ENCODE measurements around the gene DMAC2. TPM values are rescaled to one million over a fixed set of nuclear protein-coding genes. Genes with fewer than 3 reads are reported as not detected.

DMAC2 gene
- total RNA-seq, 4 donors from 2014 or later: 41.3 to 62.0 (median 48.3) TPM

GRCh38 chr19:41457241-41457640 lies 17.5 kb upstream of the DMAC2 start:
- Histone ChIP-seq H3K36me3 (no peaks in the 10 kb centered on the region), H3K4me3 (no peak overlapping the region), H3K27ac (no peak overlapping the region), H3K9me3 (no peaks in the 10 kb centered on the region), H3K27me3 (no peaks in the 10 kb centered on the region), H3K4me1 (no peaks in the 10 kb centered on the region)
- no peak for DNase-seq
- TF ChIP-seq POLR2A (IDR thresholded peaks at IDR 0.05) (no peak), CTCF (IDR thresholded peaks at IDR 0.05) (no peak)

- H3K9me3 ChIP-seq: no peaks in the 10 kb centered on the region
- H3K27me3 ChIP-seq: no peaks in the 10 kb centered on the region
- H3K4me1 ChIP-seq: no peaks in the 10 kb centered on the region
- H3K27ac ChIP-seq: peak overlapping the region in 1 of 4 donors; percentile 35
- no peak for TF ChIP-seq CTCF (IDR thresholded peaks at IDR 0.05)
- TF ChIP-seq POLR2A (IDR thresholded peaks at IDR 0.05): no peak
- DNase-seq: no peak
- H3K4me3 ChIP-seq: no peak overlapping the region
- no peaks in the 10 kb centered on the region for H3K36me3 ChIP-seq
Measured at GRCh38 chr19:41456342-41456918, 16.7 kb upstream of the DMAC2 start.

DNA sequence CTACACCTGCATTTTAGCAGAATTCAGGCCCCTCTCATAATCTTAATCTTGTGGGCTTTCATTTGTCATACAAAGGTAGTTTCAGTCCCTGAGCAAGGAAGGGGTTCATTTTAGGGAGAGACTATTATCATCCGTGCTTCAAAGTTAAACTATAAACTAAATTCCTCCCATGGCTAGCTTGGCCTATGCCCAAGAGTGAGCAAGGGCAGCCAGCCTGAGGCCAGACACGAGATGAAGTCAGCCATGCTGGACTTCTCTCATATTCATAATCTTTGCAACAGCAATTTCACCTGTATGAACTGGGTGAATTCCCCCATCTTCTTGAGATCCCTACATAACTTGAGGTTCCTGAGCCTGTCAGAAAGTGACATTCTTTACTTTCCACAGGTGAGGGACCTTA lies 16.2 kb upstream of the DMAC2 start:
- Histone ChIP-seq H3K27ac (no peak overlapping the region), H3K36me3 (no peaks in the 10 kb centered on the region), H3K4me1 (no peaks in the 10 kb centered on the region), H3K27me3 (no peaks in the 10 kb centered on the region), H3K4me3 (no peak overlapping the region), H3K9me3 (no peaks in the 10 kb centered on the region)
- DNase-seq: no peak
- TF ChIP-seq POLR2A (IDR thresholded peaks at IDR 0.05): no peak
- no peak for TF ChIP-seq CTCF (IDR thresholded peaks at IDR 0.05)

GRCh38 chr19:41452584-41453275 lies 13.0 kb upstream of the DMAC2 start:
- Histone ChIP-seq H3K4me1 (peaks cover 0 to 12% (median 1%) of the 10 kb centered on the region in 4 donors), H3K9me3 (no peaks in the 10 kb centered on the region), H3K27ac (no peak overlapping the region), H3K36me3 (no peaks in the 10 kb centered on the region), H3K4me3 (no peak overlapping the region), H3K27me3 (no peaks in the 10 kb centered on the region)
- no peak for TF ChIP-seq CTCF (IDR thresholded peaks at IDR 0.05)
- TF ChIP-seq POLR2A (IDR thresholded peaks at IDR 0.05): no peak
- no peak for DNase-seq

GRCh38 chr19:41449865-41450178 lies 10.1 kb upstream of the DMAC2 start:
- Histone ChIP-seq H3K4me1 (peaks cover 0 to 12% (median 1%) of the 10 kb centered on the region in 4 donors), H3K27me3 (no peaks in the 10 kb centered on the region), H3K4me3 (no peak overlapping the region), H3K36me3 (no peaks in the 10 kb centered on the region), H3K27ac (peak overlapping the region in 1 of 4 donors; percentile 1), H3K9me3 (no peaks in the 10 kb centered on the region)
- TF ChIP-seq CTCF (IDR thresholded peaks at IDR 0.05) (no peak), POLR2A (IDR thresholded peaks at IDR 0.05) (no peak)
- DNase-seq: no peak
